Endothelial cell of umbilical vein (primary cell): ENCODE data around the gene ASB1. TPM values are rescaled to one million over a fixed set of nuclear protein-coding genes. Genes with fewer than 3 reads are reported as not detected.

Experiments
- BruUV-seq: library from RNA; stranded (reverse); fragments of 400-500 nt; replicated peaks from 2 replicates; lab custom pipeline; 2021; lab: Mats Ljungman, UMichigan
- CTCF ChIA-PET: fragments of 300-600, 350-600 bp; sonication (Branson Sonifier 250); formaldehyde crosslinking; loops from one replicate; lab custom pipeline; 2021; ENCODE audit warnings: antibody characterized with exemption, inconsistent platforms; lab: Charles Lee
- POLR2A ChIA-PET: fragments of 300-600, 350-600 bp; sonication (Branson Sonifier 250); formaldehyde crosslinking; loops from one replicate; lab custom pipeline; 2021; ENCODE audit warnings: antibody characterized with exemption, inconsistent platforms; lab: Charles Lee
- DNase-seq: peaks from one replicate; pipeline ENCODE4 v3.0.0-alpha.2; 2011; ENCODE audit warnings: low read depth, low spot score
- FAIRE-seq: peaks from 2 replicates; lab custom pipeline; 2011; peaks lifted over from hg19 to GRCh38; lab: Jason Lieb, UNC
- H2AFZ ChIP-seq: 2 replicates; pipeline ENCODE4 v1.6.0; 2012; ENCODE audit warnings: low read depth, low read length, control low read depth, inconsistent platforms
- H3K27ac ChIP-seq: 2 replicates; pipeline ENCODE4 v1.5.1; 2011; ENCODE audit warnings: low read depth, mild to moderate bottlenecking, control low read depth, low read length, moderate library complexity; ENCODE audit not compliant: insufficient read depth
- H3K27me3 ChIP-seq, 2 experiments: 2 replicates each; pipeline versions ENCODE4 v1.6.0 to v1.6.1; 2011; ENCODE audit warnings: low read length in 2 of 2, mixed read lengths in 1 of 2; ENCODE audit not compliant: control insufficient read depth in 2 of 2, insufficient read depth in 2 of 2
- H3K36me3 ChIP-seq, 2 experiments: 2 replicates in 1 of 2; 3 replicates in 1 of 2; pipeline ENCODE4 v1.5.1; 2011; ENCODE audit warnings: low read length in 2 of 2, mild to moderate bottlenecking in 1 of 2, moderate library complexity in 1 of 2; ENCODE audit not compliant: control insufficient read depth in 2 of 2, insufficient read depth in 2 of 2; ENCODE audit errors: extremely low read depth in 1 of 2
- H3K4me1 ChIP-seq: 3 replicates; pipeline ENCODE4 v1.5.1; 2011; ENCODE audit warnings: mild to moderate bottlenecking, low read length; ENCODE audit not compliant: control insufficient read depth, insufficient read depth; ENCODE audit errors: extremely low read depth
- H3K4me2 ChIP-seq: 2 replicates; pipeline ENCODE4 v1.6.1; 2011; ENCODE audit warnings: low read length, control low read depth, mixed read lengths; ENCODE audit not compliant: insufficient read depth
- H3K4me3 ChIP-seq, 3 experiments: fragments of 200-600 bp in 1 of 3; sonication (generic), shearing (Covaris generic) in 1 of 3; replicated peaks in 1 of 3; 2 replicates each; pipeline ENCODE4 v1.5.1; 2011 to 2016; ENCODE audit warnings: control low read depth in 3 of 3, low read length in 3 of 3, mild to moderate bottlenecking in 2 of 3, inconsistent platforms in 1 of 3, low read depth in 1 of 3, moderate library complexity in 1 of 3; ENCODE audit not compliant: insufficient read depth in 1 of 3
- H3K79me2 ChIP-seq: 2 replicates; pipeline ENCODE4 v1.6.0; 2012; ENCODE audit warnings: low read length, inconsistent platforms; ENCODE audit not compliant: control insufficient read depth, insufficient read depth
- H3K9ac ChIP-seq: replicated peaks from 2 replicates; pipeline ENCODE3; 2011; ENCODE audit warnings: low read length, control low read depth; ENCODE audit not compliant: insufficient read depth; ENCODE audit errors: extremely low read depth
- H3K9me1 ChIP-seq: replicated peaks from 3 replicates; pipeline ENCODE4 v1.6.0; 2011; ENCODE audit warnings: mild to moderate bottlenecking, low read length; ENCODE audit not compliant: control insufficient read depth, insufficient read depth; ENCODE audit errors: extremely low read depth
- H3K9me3 ChIP-seq: replicated peaks from 2 replicates; pipeline ENCODE4 v1.5.1; 2012; ENCODE audit warnings: low read length, inconsistent platforms; ENCODE audit not compliant: control insufficient read depth, insufficient read depth
- H4K20me1 ChIP-seq: replicated peaks from 2 replicates; pipeline ENCODE3; 2011; ENCODE audit warnings: mild to moderate bottlenecking, low read length; ENCODE audit not compliant: control insufficient read depth, insufficient read depth; ENCODE audit errors: extremely low read depth
- EZH2 ChIP-seq: IDR thresholded peaks from 2 replicates; pipeline ENCODE4 v1.6.1; 2012; ENCODE audit warnings: borderline replicate concordance, low read depth, mild to moderate bottlenecking, moderate library complexity, low read length, inconsistent platforms; ENCODE audit not compliant: severe bottlenecking
- FOS ChIP-seq: IDR thresholded peaks from 2 replicates; pipeline ENCODE4 v1.6.1; 2011; ENCODE audit warnings: mild to moderate bottlenecking, low read length, moderate library complexity, borderline replicate concordance; ENCODE audit not compliant: insufficient read depth
- GATA2 ChIP-seq: IDR thresholded peaks from 2 replicates; pipeline ENCODE4 v1.7.0; 2011; ENCODE audit warnings: low read depth, mild to moderate bottlenecking, moderate library complexity, mixed read lengths, low read length; ENCODE audit not compliant: insufficient read length, insufficient read depth
- JUN ChIP-seq: IDR thresholded peaks from 2 replicates; pipeline ENCODE4 v1.6.1; 2011; ENCODE audit warnings: borderline replicate concordance, low read depth; ENCODE audit not compliant: insufficient read length, insufficient read depth
- MYC ChIP-seq: IDR thresholded peaks from one replicate; pipeline ENCODE4 v1.6.1; 2011; ENCODE audit warnings: mild to moderate bottlenecking, low read depth, low read length
- POLR2A ChIP-seq: IDR thresholded peaks from 2 replicates; pipeline ENCODE4 v1.6.1; 2012; ENCODE audit warnings: low read depth, mild to moderate bottlenecking, control low read depth, low read length
- POLR2AphosphoS5 ChIP-seq: IDR thresholded peaks from 2 replicates; pipeline ENCODE4 v1.6.1; 2012; ENCODE audit warnings: low read depth, mild to moderate bottlenecking, control low read depth, low read length, moderate library complexity; ENCODE audit not compliant: insufficient read depth
- dilution Hi-C: fragments of 300-500 bp; cut with MboI; formaldehyde crosslinking; loops from one replicate; pipeline ENCODE4 v1.15.0; 2019; ENCODE audit warnings: low sequenced_read_pairs; ENCODE audit not compliant: extremely low pct_ligation_motif_present
- intact Hi-C: fragments of 100-400 bp; cut with micrococcal nuclease; formaldehyde crosslinking; loops from one replicate; pipeline ENCODE4 v1.10.0; 2022
- polyA plus RNA-seq, 4 experiments: library from polyadenylated mRNA; depleted of rRNA in 3 of 4; stranded (reverse) in 3 of 4; unstranded in 1 of 4; fragments of >200 nt; gene quantifications; 2 replicates each; pipeline versions ENCODE4 v1.2.1 to v1.2.3, GENCODE V29; 2011 to 2012; ENCODE audit warnings: missing spikeins in 1 of 4
- total RNA-seq: library from RNA; stranded (reverse); gene quantifications from 2 replicates; pipeline ENCODE4 v1.2.3, GENCODE V29; 2021
- TF ChIP-seq, protein P1 (sequence below): IDR thresholded peaks from 2 replicates; pipeline ENCODE4 v1.6.1; 2011; ENCODE audit not compliant: insufficient read depth, insufficient read length
- TF ChIP-seq, protein P2 (sequence below), 2 donors: IDR thresholded peaks; 1 replicate in 1 of 2; 2 replicates in 1 of 2; pipeline ENCODE4 v1.5.1; 2011; ENCODE audit warnings: low read length in 2 of 2, mild to moderate bottlenecking in 2 of 2, moderate library complexity in 2 of 2, control low read depth in 1 of 2, inconsistent platforms in 1 of 2, low read depth in 1 of 2; ENCODE audit not compliant: insufficient read depth in 1 of 2; ENCODE audit errors: extremely low read depth in 1 of 2

Gene ASB1
- total and polyA plus RNA-seq, 2 donors (not counting 3 experiments of a cell fraction or from before 2014, with no cell fraction given) = 12.3 to 16.2 TPM

- Histone ChIP-seq H3K27me3 (peaks cover 0 to 8% of the 10 kb centered on the region in 2 experiments), H3K4me3 (no peak overlapping the region), H3K36me3 (no peaks in the 10 kb centered on the region), H3K9me1 (no peaks in the 10 kb centered on the region), H3K9me3 (no peaks in the 10 kb centered on the region), H3K4me1 (no peaks in the 10 kb centered on the region), H4K20me1 (no peaks in the 10 kb centered on the region), H3K27ac (no peak overlapping the region), H3K4me2 (no peak overlapping the region), H3K79me2 (no peaks in the 10 kb centered on the region), H3K9ac (no peak overlapping the region), H2AFZ (no peak overlapping the region)
- ChIA-PET POLR2A (no interaction called here), CTCF (no interaction called here)
- FAIRE-seq (no peak), DNase-seq (no peak)
- no peak for TF ChIP-seq MYC
- TF ChIP-seq, protein P1, sequence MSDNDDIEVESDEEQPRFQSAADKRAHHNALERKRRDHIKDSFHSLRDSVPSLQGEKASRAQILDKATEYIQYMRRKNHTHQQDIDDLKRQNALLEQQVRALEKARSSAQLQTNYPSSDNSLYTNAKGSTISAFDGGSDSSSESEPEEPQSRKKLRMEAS = no peak
- no peak for TF ChIP-seq JUN
- TF ChIP-seq EZH2 = no peak
- no peak for TF ChIP-seq GATA2
- TF ChIP-seq POLR2AphosphoS5 = no peak
- TF ChIP-seq POLR2A = no peak
- TF ChIP-seq, protein P2, sequence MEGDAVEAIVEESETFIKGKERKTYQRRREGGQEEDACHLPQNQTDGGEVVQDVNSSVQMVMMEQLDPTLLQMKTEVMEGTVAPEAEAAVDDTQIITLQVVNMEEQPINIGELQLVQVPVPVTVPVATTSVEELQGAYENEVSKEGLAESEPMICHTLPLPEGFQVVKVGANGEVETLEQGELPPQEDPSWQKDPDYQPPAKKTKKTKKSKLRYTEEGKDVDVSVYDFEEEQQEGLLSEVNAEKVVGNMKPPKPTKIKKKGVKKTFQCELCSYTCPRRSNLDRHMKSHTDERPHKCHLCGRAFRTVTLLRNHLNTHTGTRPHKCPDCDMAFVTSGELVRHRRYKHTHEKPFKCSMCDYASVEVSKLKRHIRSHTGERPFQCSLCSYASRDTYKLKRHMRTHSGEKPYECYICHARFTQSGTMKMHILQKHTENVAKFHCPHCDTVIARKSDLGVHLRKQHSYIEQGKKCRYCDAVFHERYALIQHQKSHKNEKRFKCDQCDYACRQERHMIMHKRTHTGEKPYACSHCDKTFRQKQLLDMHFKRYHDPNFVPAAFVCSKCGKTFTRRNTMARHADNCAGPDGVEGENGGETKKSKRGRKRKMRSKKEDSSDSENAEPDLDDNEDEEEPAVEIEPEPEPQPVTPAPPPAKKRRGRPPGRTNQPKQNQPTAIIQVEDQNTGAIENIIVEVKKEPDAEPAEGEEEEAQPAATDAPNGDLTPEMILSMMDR (IDR thresholded peaks at IDR 0.05; ENCODE audit: extremely low read depth in 1 of 2, insufficient read depth in 1 of 2, low read depth in 1 of 2, low read length in 2 of 2) = no peak
- TF ChIP-seq FOS = no peak
- BruUV-seq = no TSS peak
- intact Hi-C loops = no loop called here
- dilution Hi-C loops = loop anchor here (25.0 kb wide), 1 partner anchor 107 kb away; no protein-coding TSS in a partner anchor
Measured at GRCh38 chr2:238469155-238469554, 42.4 kb downstream of the ASB1 start.
